Vagina (tissue), 2 donors: ENCODE results near the gene TECTB. TPM values are rescaled to one million over a fixed set of nuclear protein-coding genes. Genes with fewer than 3 reads are reported as not detected.
A peak's percentile ranks its signal among the peaks of the same experiment; 100 is the strongest.

Experiments
- DNase-seq, 2 donors: peaks; one replicate each; pipeline ENCODE4 v3.0.0-alpha.2; 2017; ENCODE audit errors: extremely low spot score in 2 of 2
- H3K27ac ChIP-seq: fragments of 200-600 bp; sonication (generic); one replicate; pipeline ENCODE4 v1.5.1; 2019
- H3K27me3 ChIP-seq: fragments of 200-600 bp; sonication (generic); one replicate; pipeline ENCODE4 v1.5.1; 2019
- H3K36me3 ChIP-seq, 2 donors: fragments of 200-600 bp; sonication (generic); one replicate each; pipeline ENCODE4 v1.5.1; 2017 to 2019
- H3K4me1 ChIP-seq: fragments of 200-600 bp; sonication (generic); one replicate; pipeline ENCODE4 v1.5.1; 2019
- H3K4me3 ChIP-seq, 2 donors: fragments of 200-600 bp; sonication (generic); 1 replicate in 1 of 2; 2 replicates in 1 of 2; pipeline ENCODE4 v1.5.1; 2016 to 2019
- H3K9me3 ChIP-seq: fragments of 200-600 bp; sonication (generic); one replicate; pipeline ENCODE4 v1.5.1; 2019
- CTCF ChIP-seq, 3 experiments: fragments of 450-650 bp in 2 of 3; fragments of 200-600 bp in 1 of 3; sonication (generic) in 1 of 3; IDR thresholded peaks; one replicate each; pipeline ENCODE4 v1.5.1; 2017 to 2019; ENCODE audit warnings: antibody characterized with exemption in 3 of 3, mild to moderate bottlenecking in 2 of 3, moderate library complexity in 2 of 3
- POLR2A ChIP-seq, 2 donors: fragments of 450-650 bp; IDR thresholded peaks; one replicate each; pipeline ENCODE4 v1.6.1; 2017; ENCODE audit warnings: antibody characterized with exemption in 2 of 2, mild to moderate bottlenecking in 2 of 2, moderate library complexity in 2 of 2
- POLR2AphosphoS5 ChIP-seq, 2 donors: sonication (generic); formaldehyde crosslinking; IDR thresholded peaks; one replicate each; pipeline ENCODE4 v1.9.0; 2017; ENCODE audit warnings: antibody characterized with exemption in 2 of 2, mild to moderate bottlenecking in 2 of 2, low read depth in 1 of 2; ENCODE audit not compliant: insufficient read depth in 1 of 2
- intact Hi-C: fragments of 100-400 bp; cut with DNase I; formaldehyde crosslinking; loops from one replicate; pipeline ENCODE4 v1.15.1; 2023
- total RNA-seq: library from RNA; depleted of rRNA; stranded (reverse); fragments of >200 nt; gene quantifications from one replicate; pipeline ENCODE4 v1.2.3, GENCODE V29; 2016

TECTB gene
- total RNA-seq, 1 donor from 2014 or later: not detected

DNA sequence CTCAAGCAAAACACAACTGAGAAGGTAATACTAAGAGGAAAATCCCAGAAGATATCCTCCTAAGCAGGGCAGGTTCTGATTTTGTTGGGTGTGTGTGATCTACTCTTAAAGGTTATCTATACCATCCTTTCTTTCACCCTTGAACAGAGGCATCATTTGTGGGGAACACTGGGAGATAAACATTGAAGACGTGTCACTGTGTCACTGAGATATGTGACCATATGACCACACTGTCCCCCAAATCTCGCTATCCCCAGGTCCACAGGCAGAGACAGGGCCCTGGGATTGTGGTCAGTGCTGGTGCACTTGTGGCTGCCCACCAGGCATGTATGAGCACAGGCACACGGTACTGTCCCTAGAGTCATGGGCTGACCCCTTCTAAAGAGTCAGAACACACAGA lies 30.0 kb downstream of the TECTB start:
- no peak for DNase-seq
- Histone ChIP-seq H3K9me3 (no peaks in the 10 kb centered on the region), H3K27me3 (no peaks in the 10 kb centered on the region), H3K4me3 (no peak overlapping the region), H3K36me3 (no peaks in the 10 kb centered on the region), H3K4me1 (no peaks in the 10 kb centered on the region), H3K27ac (no peak overlapping the region)
- intact Hi-C loops: no loop called here
- TF ChIP-seq POLR2AphosphoS5 (IDR thresholded peaks at IDR 0.05; ENCODE audit: insufficient read depth in 1 of 2, low read depth in 1 of 2) (no peak), POLR2A (IDR thresholded peaks at IDR 0.05) (no peak), CTCF (IDR thresholded peaks at IDR 0.05) (no peak)

GRCh38 chr10:112313911-112314310 lies 30.7 kb downstream of the TECTB start:
- DNase-seq: no peak
- H3K9me3 ChIP-seq: no peaks in the 10 kb centered on the region
- intact Hi-C loops: no loop called here
- no peak overlapping the region for H3K4me3 ChIP-seq
- H3K27me3 ChIP-seq: no peaks in the 10 kb centered on the region
- no peak for TF ChIP-seq CTCF (IDR thresholded peaks at IDR 0.05)
- TF ChIP-seq POLR2AphosphoS5 (IDR thresholded peaks at IDR 0.05; ENCODE audit: insufficient read depth in 1 of 2, low read depth in 1 of 2): no peak
- no peak for TF ChIP-seq POLR2A (IDR thresholded peaks at IDR 0.05)
- H3K4me1 ChIP-seq: no peaks in the 10 kb centered on the region
- no peaks in the 10 kb centered on the region for H3K36me3 ChIP-seq
- H3K27ac ChIP-seq: no peak overlapping the region

- intact Hi-C loops: no loop called here
- no peak overlapping the region for H3K27ac ChIP-seq
- no peaks in the 10 kb centered on the region for H3K36me3 ChIP-seq
Measured at GRCh38 chr10:112314822-112315474, 31.7 kb downstream of the TECTB start.

DNA sequence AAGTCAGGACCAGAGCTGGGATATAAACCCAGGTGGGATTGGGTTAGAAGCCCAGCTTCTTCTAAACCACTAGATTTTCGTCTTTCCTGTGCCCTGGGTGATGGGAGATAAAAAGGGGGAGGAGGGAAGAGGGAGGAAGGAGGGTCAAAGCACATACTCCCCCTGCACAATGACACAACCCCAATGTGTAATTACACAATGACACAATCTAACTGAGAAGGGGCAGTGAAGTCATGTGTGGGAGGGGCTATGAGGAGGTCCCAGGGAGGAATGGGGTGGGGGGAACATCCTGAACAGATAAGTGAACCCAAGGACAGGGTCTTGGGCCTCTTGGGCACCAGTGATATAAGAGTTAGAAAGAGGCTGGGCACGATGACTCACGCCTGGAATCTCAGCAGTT lies 44.5 kb downstream of the TECTB start:
- H3K36me3 ChIP-seq: no peaks in the 10 kb centered on the region
- H3K27ac ChIP-seq: no peak overlapping the region
- no peaks in the 10 kb centered on the region for H3K27me3 ChIP-seq
- no peak overlapping the region for H3K4me3 ChIP-seq
- intact Hi-C loops: no loop called here
- H3K4me1 ChIP-seq: no peaks in the 10 kb centered on the region
- TF ChIP-seq POLR2A (IDR thresholded peaks at IDR 0.05) (no peak), CTCF (IDR thresholded peaks at IDR 0.05) (no peak), POLR2AphosphoS5 (IDR thresholded peaks at IDR 0.05; ENCODE audit: insufficient read depth in 1 of 2, low read depth in 1 of 2) (no peak)
- H3K9me3 ChIP-seq: no peaks in the 10 kb centered on the region
- DNase-seq: no peak

More at GRCh38 chr10:112314822-112315474, 31.7 kb downstream of the TECTB start:
- Histone ChIP-seq H3K4me3 (no peak overlapping the region), H3K9me3 (no peaks in the 10 kb centered on the region), H3K27me3 (no peaks in the 10 kb centered on the region), H3K4me1 (no peaks in the 10 kb centered on the region)
- DNase-seq: no peak
- TF ChIP-seq CTCF (IDR thresholded peaks at IDR 0.05): peak; percentile 31 to 92 (median 61)
- TF ChIP-seq POLR2A (IDR thresholded peaks at IDR 0.05): no peak

DNA sequence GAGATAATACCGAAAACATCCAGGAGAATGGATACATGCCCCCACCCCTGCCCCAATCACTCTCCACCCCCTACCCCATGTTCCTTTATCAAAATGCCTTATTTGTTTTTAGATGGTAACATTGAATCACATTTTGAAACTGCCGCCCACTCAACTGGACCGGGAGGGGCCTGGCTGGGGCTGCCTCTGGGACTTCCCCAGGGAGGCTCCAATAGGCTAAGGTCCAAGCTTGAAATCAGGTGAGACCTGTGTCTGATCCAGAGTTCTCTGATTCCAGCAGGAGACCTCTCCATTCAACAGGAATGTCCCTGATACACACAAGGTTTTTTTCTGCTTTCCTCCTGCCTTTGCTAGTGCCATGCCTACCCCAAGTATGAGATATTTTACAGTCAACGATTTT lies 47.0 kb downstream of the TECTB start:
- H3K36me3 ChIP-seq: no peaks in the 10 kb centered on the region
- no peaks in the 10 kb centered on the region for H3K4me1 ChIP-seq
- no peak for TF ChIP-seq CTCF (IDR thresholded peaks at IDR 0.05)
- no peak for TF ChIP-seq POLR2A (IDR thresholded peaks at IDR 0.05)
- TF ChIP-seq POLR2AphosphoS5 (IDR thresholded peaks at IDR 0.05; ENCODE audit: insufficient read depth in 1 of 2, low read depth in 1 of 2): no peak
- H3K27ac ChIP-seq: no peak overlapping the region
- H3K4me3 ChIP-seq: no peak overlapping the region
- DNase-seq: peak in 1 of 2 donors; percentile 34
- H3K9me3 ChIP-seq: no peaks in the 10 kb centered on the region
- no peaks in the 10 kb centered on the region for H3K27me3 ChIP-seq
- intact Hi-C loops: no loop called here
